GM12874 (cell line): ENCODE data around the gene AUTS2.

Experiments
- TF ChIP-seq, protein P1 (sequence below): IDR thresholded peaks from 2 replicates; pipeline ENCODE4 v1.5.1; 2011; ENCODE audit warnings: low read depth, mild to moderate bottlenecking, control low read depth, low read length, moderate library complexity; ENCODE audit not compliant: insufficient read depth

Gene AUTS2

DNA sequence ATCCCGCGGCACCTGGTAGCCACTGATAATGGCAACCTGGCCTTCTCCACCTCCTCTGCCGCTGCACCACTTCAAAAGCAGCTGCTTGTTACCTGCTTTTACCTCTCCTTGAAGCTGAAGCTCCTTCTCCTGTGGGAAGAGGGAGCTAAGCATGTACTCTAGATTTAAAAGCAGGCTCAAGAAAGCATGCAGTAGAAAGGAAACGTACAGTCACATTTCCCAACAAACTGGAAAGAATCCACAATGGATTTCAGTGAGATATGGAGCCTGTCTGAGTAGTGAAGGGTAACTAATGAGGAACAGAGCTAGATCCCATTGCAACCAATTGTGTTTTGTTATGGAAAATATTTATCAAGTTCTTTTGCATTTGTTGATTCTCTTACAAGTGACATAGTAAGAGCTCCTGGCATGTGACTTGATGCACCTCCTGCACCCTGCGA, 1076.3 kb downstream of the AUTS2 start:
- TF ChIP-seq, protein P1, sequence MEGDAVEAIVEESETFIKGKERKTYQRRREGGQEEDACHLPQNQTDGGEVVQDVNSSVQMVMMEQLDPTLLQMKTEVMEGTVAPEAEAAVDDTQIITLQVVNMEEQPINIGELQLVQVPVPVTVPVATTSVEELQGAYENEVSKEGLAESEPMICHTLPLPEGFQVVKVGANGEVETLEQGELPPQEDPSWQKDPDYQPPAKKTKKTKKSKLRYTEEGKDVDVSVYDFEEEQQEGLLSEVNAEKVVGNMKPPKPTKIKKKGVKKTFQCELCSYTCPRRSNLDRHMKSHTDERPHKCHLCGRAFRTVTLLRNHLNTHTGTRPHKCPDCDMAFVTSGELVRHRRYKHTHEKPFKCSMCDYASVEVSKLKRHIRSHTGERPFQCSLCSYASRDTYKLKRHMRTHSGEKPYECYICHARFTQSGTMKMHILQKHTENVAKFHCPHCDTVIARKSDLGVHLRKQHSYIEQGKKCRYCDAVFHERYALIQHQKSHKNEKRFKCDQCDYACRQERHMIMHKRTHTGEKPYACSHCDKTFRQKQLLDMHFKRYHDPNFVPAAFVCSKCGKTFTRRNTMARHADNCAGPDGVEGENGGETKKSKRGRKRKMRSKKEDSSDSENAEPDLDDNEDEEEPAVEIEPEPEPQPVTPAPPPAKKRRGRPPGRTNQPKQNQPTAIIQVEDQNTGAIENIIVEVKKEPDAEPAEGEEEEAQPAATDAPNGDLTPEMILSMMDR, result no peak

- TF ChIP-seq, protein P1, result no peak
Measured at GRCh38 chr7:70676243-70676642, 1078.0 kb downstream of the AUTS2 start.

- TF ChIP-seq, protein P1, result no peak
Measured at GRCh38 chr7:70678621-70679251, 1080.5 kb downstream of the AUTS2 start.

DNA sequence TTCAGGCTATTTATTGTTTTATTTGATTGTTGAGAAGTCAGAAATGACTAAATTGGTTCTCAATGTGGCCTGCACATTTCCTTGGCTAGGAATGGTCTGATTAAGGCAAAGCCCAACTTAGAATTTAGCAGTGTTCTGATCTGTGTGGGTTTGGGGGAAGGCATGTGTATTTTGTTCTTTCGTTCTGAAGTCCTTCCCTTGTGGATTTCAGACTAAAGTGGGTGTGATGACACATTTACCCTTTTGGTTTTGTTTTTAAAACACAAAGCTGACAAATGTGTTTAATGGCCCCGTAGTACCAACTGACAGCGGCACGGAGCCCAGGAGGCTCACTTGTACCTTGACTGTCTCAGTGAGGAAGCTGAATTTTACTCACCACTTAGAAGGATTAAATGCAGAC, 1081.4 kb downstream of the AUTS2 start:
- TF ChIP-seq, protein P1, result no peak

DNA sequence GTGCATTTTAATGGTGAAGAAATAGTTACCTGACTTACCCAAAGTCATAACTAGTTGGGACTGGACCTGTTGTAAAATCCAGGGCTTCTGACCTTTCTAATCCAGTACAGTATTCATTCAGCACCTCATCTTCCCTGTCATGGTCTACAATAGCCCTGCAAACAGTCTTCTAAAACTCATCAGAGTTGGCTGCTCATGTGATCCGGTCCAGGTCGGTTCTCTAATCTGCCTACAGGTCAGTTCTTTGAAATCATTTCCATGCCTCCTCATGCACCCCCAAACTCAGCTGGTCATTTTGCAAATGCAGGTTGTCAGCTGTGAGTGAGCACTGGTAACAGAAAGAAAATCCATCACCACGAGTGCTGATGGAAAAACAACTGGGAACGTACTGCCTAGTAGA, 1082.0 kb downstream of the AUTS2 start:
- TF ChIP-seq, protein P1, result no peak

DNA sequence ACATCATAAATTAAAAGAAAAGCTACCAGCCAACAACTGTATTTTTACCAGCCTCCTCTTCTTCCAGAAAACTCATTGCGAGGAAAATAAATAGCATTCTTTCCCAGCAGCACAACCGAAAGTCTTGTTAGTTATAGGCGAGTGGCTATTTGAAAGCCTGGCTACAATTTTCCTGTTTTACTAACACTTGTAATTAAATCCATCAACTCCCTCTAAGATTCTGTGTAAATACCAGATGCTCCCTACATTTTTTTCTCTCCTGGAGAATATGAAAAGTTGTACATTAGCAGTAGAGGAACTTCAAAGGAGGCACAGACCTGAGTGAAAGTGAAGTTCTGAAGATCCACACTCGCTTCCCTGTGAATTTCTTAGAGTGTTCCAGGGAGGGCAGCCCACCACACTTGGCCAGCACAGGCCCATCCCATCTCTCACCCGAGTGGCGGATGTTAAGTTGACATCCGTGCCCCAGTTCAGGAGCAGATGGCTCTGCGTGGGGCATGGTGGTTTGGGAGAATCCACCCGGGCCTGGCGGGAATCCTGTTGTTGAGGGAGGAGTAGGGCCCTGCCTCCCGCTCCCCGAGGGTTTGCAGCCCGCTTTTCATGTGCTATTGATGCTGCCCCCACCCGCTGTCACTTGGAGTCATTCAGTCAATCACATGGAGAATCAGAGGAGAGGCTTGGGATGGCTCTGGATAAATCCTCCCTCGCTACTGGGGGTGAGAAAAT, 1082.6 kb downstream of the AUTS2 start:
- TF ChIP-seq, protein P1, result no peak

DNA sequence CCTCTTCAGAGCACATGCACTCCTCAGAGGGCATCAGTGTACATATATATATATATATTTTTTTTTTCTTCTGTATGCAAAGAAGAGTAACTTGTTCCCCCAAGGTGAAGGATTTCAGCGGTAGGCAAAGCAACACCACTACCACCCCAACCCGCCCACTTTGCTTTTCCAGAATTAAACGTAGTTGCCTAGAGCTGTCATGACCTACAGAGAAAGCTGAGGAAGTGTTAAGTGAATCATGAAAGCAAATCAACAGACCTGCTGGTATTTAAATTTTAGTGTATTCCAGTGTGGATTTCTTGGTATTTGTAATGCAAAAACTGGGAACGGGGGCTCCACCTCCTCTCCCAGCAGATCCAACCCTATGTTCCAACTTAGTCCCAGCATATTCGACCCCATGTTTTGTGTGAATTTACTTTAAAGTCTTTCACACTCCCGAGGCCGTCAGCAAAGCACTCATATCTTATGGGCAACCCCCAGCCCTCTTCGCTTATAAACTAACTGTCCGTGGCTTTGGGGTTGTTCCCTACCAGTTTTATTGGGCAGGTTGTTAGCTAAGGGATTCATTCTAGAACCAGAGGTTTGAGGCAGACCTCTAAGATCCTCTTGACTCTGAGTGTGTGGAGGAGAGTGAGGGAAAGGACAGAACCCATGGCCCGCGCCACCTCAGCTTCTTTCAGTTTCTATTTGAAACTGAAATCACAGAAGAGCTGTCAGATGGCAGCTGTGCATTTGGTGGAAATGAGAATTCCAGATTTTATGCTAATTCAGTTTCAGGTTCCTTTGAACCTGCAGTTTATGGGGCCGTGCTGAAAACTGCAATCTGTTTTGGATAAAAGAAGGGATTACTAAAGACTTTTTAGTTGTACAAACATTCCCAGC, 1083.4 kb downstream of the AUTS2 start:
- TF ChIP-seq, protein P1, result no peak
